Keratinocyte (primary cell): Measurements from ENCODE around the gene CCDC174.

Source experiments
- CTCF ChIP-seq, 3 experiments: IDR thresholded peaks in 1 of 3; conservative IDR thresholded peaks in 1 of 3; optimal IDR thresholded peaks in 1 of 3; 2 replicates in 2 of 3; 3 replicates in 1 of 3; pipeline versions ENCODE3 to v1.5.1; 2011; ENCODE audit warnings: low read length in 3 of 3, mild to moderate bottlenecking in 3 of 3, moderate library complexity in 2 of 3, control low read depth in 1 of 3, inconsistent platforms in 1 of 3; ENCODE audit not compliant: insufficient read depth in 2 of 3; ENCODE audit errors: extremely low read depth in 1 of 3
- EZH2 ChIP-seq: IDR thresholded peaks from one replicate; pipeline ENCODE4 v1.6.1; 2012; ENCODE audit warnings: inconsistent platforms, mild to moderate bottlenecking, low read length, moderate library complexity

- TF ChIP-seq CTCF (optimal IDR thresholded peaks at IDR 0.05 in 1 of 3, IDR thresholded peaks at IDR 0.05 in 1 of 3, conservative IDR thresholded peaks at IDR 0.05 in 1 of 3; ENCODE audit: extremely low read depth in 1 of 3, insufficient read depth in 2 of 3, low read length in 3 of 3) (no peak), EZH2 (no peak)
Observed at GRCh38 chr3:14617508-14618023, 34.0 kb upstream of the CCDC174 start.
